Ishikawa (cell line): ENCODE results near the gene TMEM217.

Source experiments
- USF1 ChIP-seq: IDR thresholded peaks from 2 replicates; pipeline ENCODE4 v1.6.1; 2012
- YY1 ChIP-seq: IDR thresholded peaks from 2 replicates; pipeline ENCODE4 v1.6.1; 2012; ENCODE audit warnings: low read depth

DNA sequence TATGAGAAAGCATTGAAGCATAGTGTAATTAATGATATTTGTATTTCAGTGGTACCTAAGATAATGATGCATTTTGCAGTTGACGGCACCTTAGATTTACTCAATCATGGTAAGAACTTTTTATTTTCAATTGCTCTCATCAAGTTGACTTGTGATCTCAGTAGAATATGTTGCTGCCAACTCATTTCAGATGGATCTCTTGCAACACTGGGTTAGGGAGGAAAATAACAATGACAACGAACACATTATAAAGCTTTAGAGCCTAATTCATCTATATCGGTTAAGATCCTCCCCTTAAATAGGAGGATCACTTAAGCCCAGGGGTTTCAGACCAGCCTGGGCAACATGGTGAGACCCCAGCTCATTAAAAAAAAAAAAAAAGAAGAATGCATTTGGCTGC, 18.4 kb downstream of the TMEM217 start:
- TF ChIP-seq USF1 (no peak), YY1 (no peak)
